Upper lobe of left lung (tissue), 6 donors: Measurements from ENCODE around the gene TAS2R9. TPM values are rescaled to one million over a fixed set of nuclear protein-coding genes. Genes with fewer than 3 reads are reported as not detected.
"Not testable (repeated sequence)": the region's sequence is repeated elsewhere in the genome, so short reads cannot be mapped to it uniquely, and the experiment has no call there.

Experiments
- ATAC-seq, 2 donors: fragments of 200-7000 bp; cut with Tn5 transposase; one replicate each; pipeline ENCODE4 v1.9.1; 2022; ENCODE audit warnings: mild to moderate bottlenecking in 2 of 2, moderate library complexity in 2 of 2; ENCODE audit not compliant: low FRiP score in 2 of 2
- DNase-seq, 2 donors: peaks; one replicate each; pipeline ENCODE4 v3.0.0-alpha.2; 2019 to 2020
- H3K27ac ChIP-seq, 4 donors: fragments of 200-600 bp; sonication (generic); one replicate each; pipeline ENCODE4 v1.5.1; 2016 to 2019
- H3K27me3 ChIP-seq, 4 donors: fragments of 200-600 bp; sonication (generic); one replicate each; pipeline ENCODE4 v1.5.1; 2017 to 2019
- H3K36me3 ChIP-seq, 4 donors: fragments of 200-600 bp; sonication (generic); one replicate each; pipeline ENCODE4 v1.5.1; 2016 to 2019
- H3K4me1 ChIP-seq, 4 donors: fragments of 200-600 bp; sonication (generic); one replicate each; pipeline ENCODE4 v1.5.1; 2018 to 2019
- H3K4me3 ChIP-seq, 4 donors: fragments of 200-600 bp; sonication (generic); one replicate each; pipeline ENCODE4 v1.5.1; 2017 to 2019; ENCODE audit warnings: mild to moderate bottlenecking in 2 of 4, moderate library complexity in 1 of 4
- H3K9me3 ChIP-seq, 4 donors: fragments of 200-600 bp; sonication (generic); one replicate each; pipeline ENCODE4 v1.5.1; 2018 to 2019
- CTCF ChIP-seq, 6 experiments: fragments of 450-650 bp in 4 of 6; fragments of 200-600 bp in 2 of 6; sonication (generic) in 2 of 6; IDR thresholded peaks; one replicate each; pipeline ENCODE4 v1.5.1; 2016 to 2019; ENCODE audit warnings: antibody characterized with exemption in 6 of 6
- EP300 ChIP-seq, 4 donors: sonication (generic); formaldehyde crosslinking; IDR thresholded peaks; one replicate each; pipeline ENCODE4 v1.5.1; 2017; ENCODE audit warnings: antibody characterized with exemption in 4 of 4, control low read depth in 2 of 4
- POLR2A ChIP-seq, 4 donors: fragments of 450-650 bp; IDR thresholded peaks; one replicate each; pipeline ENCODE4 v1.5.1; 2016 to 2017; ENCODE audit warnings: antibody characterized with exemption in 4 of 4, mild to moderate bottlenecking in 2 of 4
- POLR2AphosphoS5 ChIP-seq, 2 donors: sonication (generic); formaldehyde crosslinking; IDR thresholded peaks; one replicate each; pipeline ENCODE4 v1.5.1; 2017; ENCODE audit warnings: antibody characterized with exemption in 2 of 2
- WGBS, 2 donors: methylation state at CpG; one replicate each; pipeline ENCODE4 v1.1.5; 2017 to 2018; 5-methylcytosine and 5-hydroxymethylcytosine counted together
- total RNA-seq, 6 donors: library from RNA; depleted of rRNA in 4 of 6; stranded (reverse); fragments of >200 nt in 4 of 6; gene quantifications; one replicate each; pipeline versions ENCODE4 v1.1.0 to v1.2.1, GENCODE V29; 2016 to 2021
- donor health status: DM: no; HTN: no; CAD: no; lungs with moderate emphysema.
- donor health status: DM: no; HTN: yes; CAD: no; lungs with severe emphysema.

Gene TAS2R9
- total RNA-seq, 6 donors from 2014 or later, result not detected

GRCh38 chr12:10794222-10794621 lies 15.7 kb downstream of the TAS2R9 start:
- Histone ChIP-seq H3K4me1 (no peaks in the 10 kb centered on the region), H3K27ac (no peak overlapping the region), H3K27me3 (no peaks in the 10 kb centered on the region), H3K4me3 (no peak overlapping the region), H3K9me3 (no peaks in the 10 kb centered on the region), H3K36me3 (no peaks in the 10 kb centered on the region)
- ATAC-seq, result no peak
- WGBS, 2 donors, result 64 to 81% methylated on average over 2 of the region's 2 CpGs
- no peak for DNase-seq
- no peak for TF ChIP-seq POLR2A (IDR thresholded peaks at IDR 0.05)
- TF ChIP-seq CTCF (IDR thresholded peaks at IDR 0.05), result no peak
- no peak for TF ChIP-seq POLR2AphosphoS5 (IDR thresholded peaks at IDR 0.05)
- TF ChIP-seq EP300 (IDR thresholded peaks at IDR 0.05), result no peak

- not testable (repeated sequence) for H3K36me3 ChIP-seq, H3K4me3 ChIP-seq, ATAC-seq, H3K9me3 ChIP-seq, H3K27me3 ChIP-seq, H3K27ac ChIP-seq, H3K4me1 ChIP-seq
- WGBS, 2 donors, result 93 to 95% methylated on average over 4 of the region's 4 CpGs
- peak in 1 of 2 donors; percentile 1 for DNase-seq
Measured at GRCh38 chr12:10791769-10792168, 18.2 kb downstream of the TAS2R9 start.

- no peak overlapping the region for H3K4me3 ChIP-seq
- 86 to 88% methylated on average over 5 of the region's 5 CpGs for WGBS, 2 donors
- H3K9me3 ChIP-seq, result no peaks in the 10 kb centered on the region
- ATAC-seq (no peak), DNase-seq (no peak)
- no peaks in the 10 kb centered on the region for H3K27me3 ChIP-seq
- TF ChIP-seq CTCF (IDR thresholded peaks at IDR 0.05) (no peak), POLR2A (IDR thresholded peaks at IDR 0.05) (no peak), EP300 (IDR thresholded peaks at IDR 0.05) (no peak), POLR2AphosphoS5 (IDR thresholded peaks at IDR 0.05) (no peak)
- H3K27ac ChIP-seq, result no peak overlapping the region
- H3K4me1 ChIP-seq, result no peaks in the 10 kb centered on the region
- no peaks in the 10 kb centered on the region for H3K36me3 ChIP-seq
Measured at GRCh38 chr12:10783252-10783651, 26.7 kb downstream of the TAS2R9 start.

- no peaks in the 10 kb centered on the region for H3K9me3 ChIP-seq
- H3K27me3 ChIP-seq, result no peaks in the 10 kb centered on the region
- WGBS, 2 donors, result 84 to 85% methylated on average over 2 of the region's 2 CpGs
- H3K36me3 ChIP-seq, result no peaks in the 10 kb centered on the region
- ATAC-seq (no peak), DNase-seq (no peak)
- no peak overlapping the region for H3K4me3 ChIP-seq
- H3K27ac ChIP-seq, result no peak overlapping the region
- TF ChIP-seq POLR2AphosphoS5 (IDR thresholded peaks at IDR 0.05) (no peak), CTCF (IDR thresholded peaks at IDR 0.05) (no peak), EP300 (IDR thresholded peaks at IDR 0.05) (no peak), POLR2A (IDR thresholded peaks at IDR 0.05) (no peak)
- no peaks in the 10 kb centered on the region for H3K4me1 ChIP-seq
Measured at GRCh38 chr12:10779103-10779502, 30.9 kb downstream of the TAS2R9 start.

- Histone ChIP-seq H3K27ac (no peak overlapping the region), H3K4me3 (no peak overlapping the region), H3K36me3 (no peaks in the 10 kb centered on the region), H3K4me1 (no peaks in the 10 kb centered on the region), H3K9me3 (no peaks in the 10 kb centered on the region), H3K27me3 (no peaks in the 10 kb centered on the region)
- ATAC-seq (peak in 1 of 2 donors; percentile 64), DNase-seq (no peak)
- 0% methylated on average over 1 of the region's 1 CpG for WGBS, 2 donors
- TF ChIP-seq CTCF (IDR thresholded peaks at IDR 0.05) (peak; percentile 28 to 81 (median 62)), EP300 (IDR thresholded peaks at IDR 0.05) (no peak)
Measured at GRCh38 chr12:10771132-10771733, 38.7 kb downstream of the TAS2R9 start.
